Measurements from ENCODE around the gene CHTF18. TPM values are rescaled to one million over a fixed set of nuclear protein-coding genes. Genes with fewer than 3 reads are reported as not detected.

CHTF18 gene
- total and polyA plus RNA-seq, 9 of the 15 experiments (the other 6 are each of a cell fraction or from before 2014, with no cell fraction given), result 2.5 to 123 (median 17.0) TPM

- TF ChIP-seq, protein P1, sequence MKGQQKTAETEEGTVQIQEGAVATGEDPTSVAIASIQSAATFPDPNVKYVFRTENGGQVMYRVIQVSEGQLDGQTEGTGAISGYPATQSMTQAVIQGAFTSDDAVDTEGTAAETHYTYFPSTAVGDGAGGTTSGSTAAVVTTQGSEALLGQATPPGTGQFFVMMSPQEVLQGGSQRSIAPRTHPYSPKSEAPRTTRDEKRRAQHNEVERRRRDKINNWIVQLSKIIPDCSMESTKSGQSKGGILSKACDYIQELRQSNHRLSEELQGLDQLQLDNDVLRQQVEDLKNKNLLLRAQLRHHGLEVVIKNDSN (CRISPR knock-in tag; IDR thresholded peaks at IDR 0.05), result 0 out of 2 replicates have a peak, but pooled peaks have one; percentile 23
- no peak for TF ChIP-seq ZNF232 (CRISPR knock-in tag; IDR thresholded peaks at IDR 0.05)
- TF ChIP-seq, protein P2, sequence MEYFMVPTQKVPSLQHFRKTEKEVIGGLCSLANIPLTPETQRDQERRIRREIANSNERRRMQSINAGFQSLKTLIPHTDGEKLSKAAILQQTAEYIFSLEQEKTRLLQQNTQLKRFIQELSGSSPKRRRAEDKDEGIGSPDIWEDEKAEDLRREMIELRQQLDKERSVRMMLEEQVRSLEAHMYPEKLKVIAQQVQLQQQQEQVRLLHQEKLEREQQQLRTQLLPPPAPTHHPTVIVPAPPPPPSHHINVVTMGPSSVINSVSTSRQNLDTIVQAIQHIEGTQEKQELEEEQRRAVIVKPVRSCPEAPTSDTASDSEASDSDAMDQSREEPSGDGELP (CRISPR knock-in tag; IDR thresholded peaks at IDR 0.05; ENCODE audit: borderline replicate concordance), result 0 out of 2 replicates have a peak, but pooled peaks have one; percentile 12
- no peak for TF ChIP-seq CBX1 (IDR thresholded peaks at IDR 0.05; ENCODE audit: low read depth)
- TF ChIP-seq POLR2G (IDR thresholded peaks at IDR 0.05; ENCODE audit: low read depth, low read length), result 0 out of 2 replicates have a peak, but pooled peaks have one; percentile 6
- TF ChIP-seq PCBP2 (IDR thresholded peaks at IDR 0.05; ENCODE audit: low read depth, low read length, poor library complexity, severe bottlenecking), result no peak
- no peak for TF ChIP-seq ZSCAN32 (CRISPR knock-in tag; IDR thresholded peaks at IDR 0.05)
These were observed 6.9 kb upstream of the CHTF18 start (continued) for GRCh38 chr16:781346-782010.

DNA sequence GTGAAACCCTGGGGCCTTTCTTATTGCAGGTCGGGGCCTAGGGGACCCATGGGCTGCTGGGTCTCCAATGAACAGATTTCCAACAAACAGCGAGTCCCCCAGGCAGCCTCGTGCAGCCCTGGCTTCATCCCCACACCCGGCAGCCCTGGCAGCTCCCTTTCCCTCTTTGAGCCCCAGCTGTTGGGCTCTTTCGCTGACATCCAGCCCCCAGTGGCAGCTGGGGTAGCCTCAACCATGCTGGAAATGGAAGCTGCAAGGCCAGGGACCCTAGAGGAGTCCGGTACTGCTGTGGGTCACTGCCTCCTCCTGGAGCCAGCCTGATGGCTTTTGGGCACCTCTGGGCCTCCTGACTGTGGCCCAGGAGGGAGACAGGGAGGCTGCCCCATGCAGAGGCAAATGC lies 6.2 kb upstream of the CHTF18 start:
- FAIRE-seq (no peak), DNase-seq (ENCODE audit: extremely low read depth in 1 of 4, low spot score in 3 of 4) (no peak), ATAC-seq (no peak)
- Histone ChIP-seq H3K4me3 (no peak overlapping the region), H3K4me2 (ENCODE audit: insufficient read depth, low read length) (no peak overlapping the region), H3K9me1 (ENCODE audit: control insufficient read depth, insufficient read depth, low read length) (no peaks in the 10 kb centered on the region), H3K4me1 (replicated peaks in 1 of 2; ENCODE audit: control insufficient read depth in 2 of 2, insufficient read depth in 2 of 2, low read length in 2 of 2) (peaks cover 7 to 87% of the 10 kb centered on the region in 2 experiments; a peak in 4 of 5 replicates), H2AFZ (ENCODE audit: low read depth, low read length) (no peak overlapping the region), H4K20me1 (replicated peaks; ENCODE audit: control insufficient read depth, insufficient read depth, low read length) (peaks cover 10% of the 10 kb centered on the region), H3K9ac (ENCODE audit: insufficient read depth in 1 of 2, low read depth in 2 of 2, low read length in 2 of 2) (peak overlapping the region in 1 of 2 experiments; percentile 4; a peak in 1 of 4 replicates), H3K79me2 (ENCODE audit: control insufficient read depth, insufficient read depth, low read length) (peaks cover 3% of the 10 kb centered on the region), H3K36me3 (ENCODE audit: control insufficient read depth, insufficient read depth, low read length) (peaks cover 27% of the 10 kb centered on the region; the same call in 2 of the 3 replicates), H3K27me3 (ENCODE audit: control insufficient read depth in 2 of 2, insufficient read depth in 2 of 2, low read length in 2 of 2) (peaks cover 0 to 11% of the 10 kb centered on the region in 2 experiments; a peak in 2 of 5 replicates), H3K27ac (ENCODE audit: extremely low read depth, low read depth, low read length) (no peak overlapping the region), H3K9me3 (replicated peaks; ENCODE audit: control insufficient read depth, insufficient read depth, low read depth, low read length) (no peaks in the 10 kb centered on the region)
- TF ChIP-seq PPARD (CRISPR knock-in tag; IDR thresholded peaks at IDR 0.05), result no peak
- TF ChIP-seq, protein P3, sequence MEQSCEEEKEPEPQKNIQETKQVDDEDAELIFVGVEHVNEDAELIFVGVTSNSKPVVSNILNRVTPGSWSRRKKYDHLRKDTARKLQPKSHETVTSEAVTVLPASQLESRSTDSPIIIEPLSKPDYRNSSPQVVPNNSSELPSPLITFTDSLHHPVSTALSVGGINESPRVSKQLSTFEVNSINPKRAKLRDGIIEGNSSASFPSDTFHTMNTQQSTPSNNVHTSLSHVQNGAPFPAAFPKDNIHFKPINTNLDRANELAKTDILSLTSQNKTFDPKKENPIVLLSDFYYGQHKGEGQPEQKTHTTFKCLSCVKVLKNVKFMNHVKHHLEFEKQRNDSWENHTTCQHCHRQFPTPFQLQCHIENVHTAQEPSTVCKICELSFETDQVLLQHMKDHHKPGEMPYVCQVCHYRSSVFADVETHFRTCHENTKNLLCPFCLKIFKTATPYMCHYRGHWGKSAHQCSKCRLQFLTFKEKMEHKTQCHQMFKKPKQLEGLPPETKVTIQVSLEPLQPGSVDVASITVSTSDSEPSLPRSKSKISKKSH (CRISPR knock-in tag; IDR thresholded peaks at IDR 0.05), result no peak
- intact Hi-C loops (cut with micrococcal nuclease) (no loop called here), in situ Hi-C loops (cut with MboI) (no loop called here)
- ChIA-PET CTCF (ENCODE audit: low intra/inter-chr PET ratio) (no interaction called here), POLR2A (interaction anchor here (1.0 to 2.9 kb wide), 2 partner anchors 10 to 14 kb away, joined by 4 to 11 read pairs; no protein-coding TSS in a partner anchor)
- no TSS peak for BruUV-seq (replicated peaks)
- 10% methylated on average over 6 of the region's 6 CpGs for WGBS (ENCODE audit: insufficient coverage, low coverage, missing lambda C conversion rate)
